HEK293 (cell line): Measurements from ENCODE around the gene GRIK2.

ENCODE experiments used
- CTCF ChIA-PET: fragments of 350-600 bp; formaldehyde crosslinking; extraction: SDS; loops from one replicate; lab custom pipeline; 2021; ENCODE audit warnings: antibody characterized with exemption; lab: Yijun Ruan, JAX
- POLR2A ChIA-PET: fragments of 300-600 bp; formaldehyde crosslinking; extraction: SDS; loops from one replicate; lab custom pipeline; 2020; ENCODE audit warnings: antibody characterized with exemption, inconsistent platforms; lab: Yijun Ruan, JAX
- H3K27ac ChIP-seq: fragments of 200-500 bp; sonication (Bioruptor generic); 2 replicates; pipeline ENCODE4 v1.5.1; 2014; ENCODE audit warnings: low read depth, low read length, control low read depth, inconsistent platforms; ENCODE audit errors: extremely low read depth
- H3K36me3 ChIP-seq, 2 experiments: fragments of 200-500 bp in 1 of 2; sonication (Bioruptor generic) in 1 of 2; 1 replicate in 1 of 2; 2 replicates in 1 of 2; pipeline ENCODE4 v1.5.1; 2014 to 2017; ENCODE audit warnings: inconsistent platforms in 2 of 2, low read length in 2 of 2; ENCODE audit not compliant: control insufficient read depth in 2 of 2, insufficient read depth in 1 of 2
- H3K4me1 ChIP-seq: fragments of 200-500 bp; sonication (Bioruptor generic); 2 replicates; pipeline ENCODE4 v1.5.1; 2014; ENCODE audit warnings: mild to moderate bottlenecking, low read length, inconsistent platforms; ENCODE audit not compliant: control insufficient read depth, insufficient read depth
- H3K4me3 ChIP-seq: 2 replicates; pipeline ENCODE4 v1.5.1; 2011; ENCODE audit warnings: low read depth, mild to moderate bottlenecking, control low read depth, low read length, moderate library complexity
- H3K9me3 ChIP-seq: fragments of 200-500 bp; sonication (Bioruptor generic); 2 replicates; pipeline ENCODE4 v1.5.1; 2014; ENCODE audit warnings: low read depth, low read length, inconsistent platforms; ENCODE audit not compliant: control insufficient read depth, insufficient read depth
- CTCF ChIP-seq: fragments of 450-650 bp; formaldehyde crosslinking; IDR thresholded peaks from 2 replicates; pipeline ENCODE4 v1.5.1; 2016; ENCODE audit warnings: missing biosample characterization, missing genetic modification characterization
- GLIS2 ChIP-seq: fragments of 450-650 bp; formaldehyde crosslinking; IDR thresholded peaks from 2 replicates; pipeline ENCODE4 v1.5.1; 2016; ENCODE audit warnings: missing biosample characterization, missing genetic modification characterization
- KLF9 ChIP-seq: fragments of 450-650 bp; formaldehyde crosslinking; IDR thresholded peaks from 2 replicates; pipeline ENCODE4 v1.5.1; 2016; ENCODE audit warnings: missing biosample characterization, missing genetic modification characterization, low read depth
- OVOL3 ChIP-seq: fragments of 450-650 bp; formaldehyde crosslinking; IDR thresholded peaks from 2 replicates; pipeline ENCODE4 v1.5.1; 2016; ENCODE audit warnings: missing biosample characterization, missing genetic modification characterization
- PATZ1 ChIP-seq: fragments of 450-650 bp; formaldehyde crosslinking; IDR thresholded peaks from 2 replicates; pipeline ENCODE4 v1.5.1; 2016; ENCODE audit warnings: missing biosample characterization, missing genetic modification characterization
- PBX3 ChIP-seq: sonication (generic); formaldehyde crosslinking; IDR thresholded peaks from 2 replicates; pipeline ENCODE4 v1.8.1; 2022; ENCODE audit warnings: mild to moderate bottlenecking, moderate library complexity, missing genetic modification reagents
- TCF7L2 ChIP-seq: IDR thresholded peaks from 2 replicates; pipeline ENCODE4 v1.6.1; 2011; ENCODE audit warnings: low read depth, mild to moderate bottlenecking, inconsistent platforms, low read length, moderate library complexity, borderline replicate concordance
- YY1 ChIP-seq: fragments of 450-650 bp; formaldehyde crosslinking; IDR thresholded peaks from 2 replicates; pipeline ENCODE4 v1.5.1; 2018; ENCODE audit warnings: missing biosample characterization, missing genetic modification characterization
- ZBTB17 ChIP-seq: fragments of 450-650 bp; formaldehyde crosslinking; IDR thresholded peaks from 2 replicates; pipeline ENCODE4 v1.5.1; 2016; ENCODE audit warnings: missing biosample characterization, missing genetic modification characterization
- ZBTB48 ChIP-seq: fragments of 450-650 bp; formaldehyde crosslinking; IDR thresholded peaks from 2 replicates; pipeline ENCODE4 v1.5.1; 2016; ENCODE audit warnings: missing biosample characterization, missing genetic modification characterization
- ZNF132 ChIP-seq: fragments of 450-650 bp; formaldehyde crosslinking; IDR thresholded peaks from 2 replicates; pipeline ENCODE4 v1.5.1; 2017; ENCODE audit warnings: missing biosample characterization, missing genetic modification characterization, borderline replicate concordance
- ZNF138 ChIP-seq: fragments of 450-650 bp; formaldehyde crosslinking; IDR thresholded peaks from 2 replicates; pipeline ENCODE4 v1.5.1; 2016; ENCODE audit warnings: missing biosample characterization, missing genetic modification characterization, borderline replicate concordance
- ZNF155 ChIP-seq: fragments of 450-650 bp; formaldehyde crosslinking; IDR thresholded peaks from 2 replicates; pipeline ENCODE4 v1.5.1; 2016; ENCODE audit warnings: missing biosample characterization, missing genetic modification characterization
- ZNF202 ChIP-seq: fragments of 450-650 bp; formaldehyde crosslinking; IDR thresholded peaks from 2 replicates; pipeline ENCODE4 v1.5.1; 2016; ENCODE audit warnings: missing biosample characterization, missing genetic modification characterization, borderline replicate concordance
- ZNF211 ChIP-seq: fragments of 450-650 bp; formaldehyde crosslinking; IDR thresholded peaks from 2 replicates; pipeline ENCODE4 v1.5.1; 2016; ENCODE audit warnings: low read depth, missing biosample characterization, missing genetic modification characterization
- ZNF311 ChIP-seq: fragments of 450-650 bp; formaldehyde crosslinking; IDR thresholded peaks from 2 replicates; pipeline ENCODE4 v1.5.1; 2017; ENCODE audit warnings: missing biosample characterization, missing genetic modification characterization, borderline replicate concordance
- ZNF335 ChIP-seq: fragments of 450-650 bp; formaldehyde crosslinking; conservative IDR thresholded peaks from 2 replicates; pipeline ENCODE4 v1.5.1; 2016; ENCODE audit warnings: missing biosample characterization, missing genetic modification characterization
- ZNF37A ChIP-seq: fragments of 450-650 bp; IDR thresholded peaks from 2 replicates; pipeline ENCODE4 v1.5.1; 2018; ENCODE audit warnings: missing biosample characterization, missing genetic modification characterization
- ZNF394 ChIP-seq: fragments of 450-650 bp; formaldehyde crosslinking; IDR thresholded peaks from 2 replicates; pipeline ENCODE4 v1.5.1; 2016; ENCODE audit warnings: missing biosample characterization, missing genetic modification characterization, mild to moderate bottlenecking, moderate library complexity, borderline replicate concordance
- ZNF423 ChIP-seq: fragments of 450-650 bp; formaldehyde crosslinking; IDR thresholded peaks from 2 replicates; pipeline ENCODE4 v1.5.1; 2016; ENCODE audit warnings: missing biosample characterization, missing genetic modification characterization
- ZNF560 ChIP-seq: fragments of 450-650 bp; formaldehyde crosslinking; IDR thresholded peaks from 2 replicates; pipeline ENCODE4 v1.5.1; 2017; ENCODE audit warnings: missing biosample characterization, missing genetic modification characterization, borderline replicate concordance
- ZNF658 ChIP-seq: fragments of 450-650 bp; formaldehyde crosslinking; IDR thresholded peaks from 2 replicates; pipeline ENCODE4; 2016; ENCODE audit warnings: missing biosample characterization, missing genetic modification characterization
- ZNF791 ChIP-seq: fragments of 450-650 bp; formaldehyde crosslinking; IDR thresholded peaks from 2 replicates; pipeline ENCODE4 v1.5.1; 2016; ENCODE audit warnings: missing biosample characterization, missing genetic modification characterization
- ZSCAN18 ChIP-seq: fragments of 450-650 bp; formaldehyde crosslinking; IDR thresholded peaks from 2 replicates; pipeline ENCODE4 v1.5.1; 2016; ENCODE audit warnings: missing biosample characterization, missing genetic modification characterization
- TF ChIP-seq, protein P1 (sequence below): fragments of 450-650 bp; formaldehyde crosslinking; optimal IDR thresholded peaks from 2 replicates; pipeline ENCODE3; 2016; ENCODE audit warnings: missing biosample characterization, mild to moderate bottlenecking, missing genetic modification characterization
- TF ChIP-seq, protein P2 (sequence below): fragments of 450-650 bp; formaldehyde crosslinking; IDR thresholded peaks from 2 replicates; pipeline ENCODE4 v1.5.1; 2017; ENCODE audit warnings: missing biosample characterization, missing genetic modification characterization

Gene GRIK2

GRCh38 chr6:101393251-101393828 is at the start of gene GRIK2:
Gene GRIK2, plus strand, starts transcription at chr6:101393708.
- Histone ChIP-seq H3K9me3 (no peaks in the 10 kb centered on the region), H3K27ac (no peak within 1 kb of the TSS), H3K4me3 (peak within 1 kb of the TSS; percentile 43), H3K36me3 (no peaks in the 10 kb centered on the region), H3K4me1 (peaks cover 4% of the 10 kb centered on the region)
- POLR2A ChIA-PET, result no interaction called here
- CTCF ChIA-PET, result interaction anchor here (0.5 to 1.3 kb wide), 3 partner anchors 12 to 416 kb away, joined by 3 read pairs; no protein-coding TSS in a partner anchor
- no peak for TF ChIP-seq ZNF132
- TF ChIP-seq ZBTB48 (tag by site-specific recombination), result peak; percentile 71
- TF ChIP-seq ZNF658 (tag by site-specific recombination), result no peak
- TF ChIP-seq KLF9 (tag by site-specific recombination), result peak; percentile 63
- peak; percentile 86 for TF ChIP-seq ZNF335 (tag by site-specific recombination)
- peak; percentile 78 for TF ChIP-seq ZNF560 (tag by site-specific recombination)
- TF ChIP-seq ZBTB17 (tag by site-specific recombination), result peak; percentile 48
- TF ChIP-seq TCF7L2, result peak; percentile 35; the same call in 1 of the 2 replicates
- TF ChIP-seq CTCF (tag by site-specific recombination), result peak; percentile 64
- TF ChIP-seq ZNF37A (tag by site-specific recombination), result no peak
- TF ChIP-seq, protein P1, sequence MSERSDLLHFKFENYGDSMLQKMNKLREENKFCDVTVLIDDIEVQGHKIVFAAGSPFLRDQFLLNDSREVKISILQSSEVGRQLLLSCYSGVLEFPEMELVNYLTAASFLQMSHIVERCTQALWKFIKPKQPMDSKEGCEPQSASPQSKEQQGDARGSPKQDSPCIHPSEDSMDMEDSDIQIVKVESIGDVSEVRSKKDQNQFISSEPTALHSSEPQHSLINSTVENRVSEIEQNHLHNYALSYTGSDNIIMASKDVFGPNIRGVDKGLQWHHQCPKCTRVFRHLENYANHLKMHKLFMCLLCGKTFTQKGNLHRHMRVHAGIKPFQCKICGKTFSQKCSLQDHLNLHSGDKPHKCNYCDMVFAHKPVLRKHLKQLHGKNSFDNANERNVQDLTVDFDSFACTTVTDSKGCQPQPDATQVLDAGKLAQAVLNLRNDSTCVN, result peak; percentile 39
- TF ChIP-seq PATZ1 (tag by site-specific recombination), result 0 out of 2 replicates have a peak, but pooled peaks have one; percentile 18
- TF ChIP-seq ZNF394 (tag by site-specific recombination), result 0 out of 2 replicates have a peak, but pooled peaks have one; percentile 10
- no peak for TF ChIP-seq ZNF138
- no peak for TF ChIP-seq ZNF311
- TF ChIP-seq GLIS2 (tag by site-specific recombination), result peak; percentile 59; the same call in 1 of the 2 replicates
- TF ChIP-seq PBX3 (CRISPR knock-in tag), result peak; percentile 76; the same call in 1 of the 2 replicates

DNA sequence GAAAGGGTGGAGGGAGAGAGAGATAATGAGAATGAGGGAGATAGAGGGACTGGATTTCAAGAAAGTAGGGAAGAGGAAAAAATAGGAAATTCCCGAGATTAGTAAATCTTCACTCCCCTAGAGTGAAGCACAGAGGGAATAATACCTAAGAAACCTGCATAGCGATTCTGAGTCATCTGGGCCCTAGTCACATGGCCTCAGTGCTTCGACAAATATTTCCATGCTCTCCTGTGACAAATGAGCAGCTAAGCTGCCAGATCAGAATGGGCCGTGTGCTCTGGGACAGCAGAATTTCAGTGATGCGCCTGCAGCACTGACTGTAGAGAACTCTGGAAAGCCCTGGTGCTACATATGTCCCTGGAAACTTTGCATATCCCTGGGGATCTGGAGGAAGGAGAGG is 48.6 kb upstream of the GRIK2 start:
- H3K36me3 ChIP-seq, result no peaks in the 10 kb centered on the region
- H3K4me1 ChIP-seq, result no peaks in the 10 kb centered on the region
- CTCF ChIA-PET, result no interaction called here
- H3K4me3 ChIP-seq, result no peak overlapping the region
- POLR2A ChIA-PET, result no interaction called here
- no peaks in the 10 kb centered on the region for H3K9me3 ChIP-seq
- H3K27ac ChIP-seq, result no peak overlapping the region
- TF ChIP-seq, protein P2, sequence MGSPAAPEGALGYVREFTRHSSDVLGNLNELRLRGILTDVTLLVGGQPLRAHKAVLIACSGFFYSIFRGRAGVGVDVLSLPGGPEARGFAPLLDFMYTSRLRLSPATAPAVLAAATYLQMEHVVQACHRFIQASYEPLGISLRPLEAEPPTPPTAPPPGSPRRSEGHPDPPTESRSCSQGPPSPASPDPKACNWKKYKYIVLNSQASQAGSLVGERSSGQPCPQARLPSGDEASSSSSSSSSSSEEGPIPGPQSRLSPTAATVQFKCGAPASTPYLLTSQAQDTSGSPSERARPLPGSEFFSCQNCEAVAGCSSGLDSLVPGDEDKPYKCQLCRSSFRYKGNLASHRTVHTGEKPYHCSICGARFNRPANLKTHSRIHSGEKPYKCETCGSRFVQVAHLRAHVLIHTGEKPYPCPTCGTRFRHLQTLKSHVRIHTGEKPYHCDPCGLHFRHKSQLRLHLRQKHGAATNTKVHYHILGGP (tag by site-specific recombination), result no peak
- TF ChIP-seq ZNF423 (tag by site-specific recombination), result no peak
- TF ChIP-seq ZSCAN18 (tag by site-specific recombination), result no peak
- TF ChIP-seq ZNF791, result no peak
- no peak for TF ChIP-seq ZNF202 (tag by site-specific recombination)
- no peak for TF ChIP-seq ZNF211 (tag by site-specific recombination)
- no peak for TF ChIP-seq ZNF155 (tag by site-specific recombination)
- TF ChIP-seq YY1 (tag by site-specific recombination), result no peak
- no peak for TF ChIP-seq OVOL3 (tag by site-specific recombination)
